ENCODE measurements around the gene YTHDC2. TPM values are rescaled to one million over a fixed set of nuclear protein-coding genes. Genes with fewer than 3 reads are reported as not detected.

Gene YTHDC2
- total RNA-seq, 2 experiments from 2014 or later, result 33.9 to 41.7 TPM

DNA sequence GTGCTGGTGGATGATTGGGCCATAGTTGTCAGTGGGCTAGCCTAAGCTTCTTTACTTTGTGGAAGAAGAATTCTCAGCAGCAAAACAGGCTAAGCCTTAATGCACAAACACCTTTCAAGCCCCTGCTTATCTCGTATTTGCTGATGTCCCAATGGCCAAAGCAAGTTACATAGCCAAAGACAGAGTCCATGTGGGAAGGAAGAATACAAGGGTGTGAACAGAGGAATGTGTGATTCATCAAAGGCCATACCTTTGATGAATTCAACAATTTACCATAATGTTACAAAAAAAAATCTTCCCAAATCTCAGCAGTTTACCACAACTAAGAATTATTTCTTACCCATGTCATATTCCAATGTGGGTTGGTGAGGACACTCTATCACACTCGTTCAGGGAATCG lies 1.2 kb upstream of the YTHDC2 start:
- peaks cover 36% of the 10 kb centered on the region for H3K27me3 Mint-ChIP-seq
- H3K4me3 Mint-ChIP-seq, result peak overlapping the region; percentile 90
- no peak overlapping the region for H3K27ac ChIP-seq (ENCODE audit: low read depth in 1 of 2, low read length in 2 of 2)
- peaks cover 9% of the 10 kb centered on the region for H3K4me1 ChIP-seq (ENCODE audit: insufficient read depth, low read length)
- CTCF ChIA-PET, result interaction anchor here (1.1 kb wide), 1 partner anchor 516 kb away, joined by 3 read pairs; no protein-coding TSS in a partner anchor
- H3K4me1 Mint-ChIP-seq (ENCODE audit: low read depth), result peaks cover 40% of the 10 kb centered on the region
- H3K9me3 ChIP-seq (ENCODE audit: control insufficient read depth in 1 of 2, insufficient read depth in 1 of 2, low read length in 2 of 2), result no peaks in the 10 kb centered on the region
- ATAC-seq (ENCODE audit: poor library complexity) (no peak), DNase-seq (no peak)
- intact Hi-C loops (cut with DNase I, micrococcal nuclease), result loop anchor here (1.0 to 10.0 kb wide), 8 partner anchors 134 to 1348 kb away; partner anchors contain the start of genes DCP2 (in 2 of the 2) and SRP19 (in 1 of the 2)
- H3K27ac Mint-ChIP-seq, result no peak overlapping the region
- TF ChIP-seq CTCF (IDR thresholded peaks at IDR 0.05), result no peak
- peaks cover 21% of the 10 kb centered on the region for H3K36me3 Mint-ChIP-seq (ENCODE audit: low read depth)
- POLR2A ChIA-PET, result interaction anchor here (2.5 to 2.8 kb wide), 2 partner anchors 24 to 536 kb away, joined by 7 to 19 read pairs; partner anchors contain the start of genes DCP2 and MCC
- H3K36me3 ChIP-seq (ENCODE audit: insufficient read depth, low read length), result no peaks in the 10 kb centered on the region
- H3K27me3 ChIP-seq (ENCODE audit: control insufficient read depth in 1 of 2, insufficient read depth in 2 of 2, low read length in 2 of 2), result peaks cover 0 to 15% of the 10 kb centered on the region in 2 experiments
- H3K9me3 Mint-ChIP-seq, result no peaks in the 10 kb centered on the region
- H3K4me3 ChIP-seq (ENCODE audit: low read length), result no peak overlapping the region

GRCh38 chr5:113514289-113514635 lies 768 bp downstream of the YTHDC2 start:
- Mint-ChIP-seq H3K4me1 (ENCODE audit: low read depth) (peaks cover 43% of the 10 kb centered on the region), H3K27ac (peak overlapping the region; percentile 85), H3K9me3 (no peaks in the 10 kb centered on the region), H3K4me3 (peak overlapping the region; percentile 90), H3K27me3 (peaks cover 17% of the 10 kb centered on the region), H3K36me3 (ENCODE audit: low read depth) (peaks cover 27% of the 10 kb centered on the region)
- TF ChIP-seq CTCF (IDR thresholded peaks at IDR 0.05), result no peak
- peak overlapping the region; percentile 70 for H3K4me3 ChIP-seq (ENCODE audit: low read length)
- intact Hi-C loops (cut with DNase I, micrococcal nuclease), result loop anchor here (5.0 to 10.0 kb wide), 6 partner anchors 182 to 1349 kb away; partner anchors contain the start of genes DCP2 (in 2 of the 2) and SRP19 (in 1 of the 2)
- H3K36me3 ChIP-seq (ENCODE audit: insufficient read depth, low read length), result peaks cover 2% of the 10 kb centered on the region
- DNase-seq, result no peak
- H3K9me3 ChIP-seq (ENCODE audit: control insufficient read depth in 1 of 2, insufficient read depth in 1 of 2, low read length in 2 of 2), result no peaks in the 10 kb centered on the region
- peaks cover 9% of the 10 kb centered on the region for H3K4me1 ChIP-seq (ENCODE audit: insufficient read depth, low read length)
- H3K27me3 ChIP-seq (ENCODE audit: control insufficient read depth in 1 of 2, insufficient read depth in 2 of 2, low read length in 2 of 2), result peaks cover 0 to 5% of the 10 kb centered on the region in 2 experiments
- POLR2A ChIA-PET, result interaction anchor here (0.6 to 2.8 kb wide), 8 partner anchors 9 to 1711 kb away, joined by 4 to 19 read pairs (median 7); partner anchors contain the start of genes DCP2 and MCC
- CTCF ChIA-PET, result interaction anchor here (1.2 to 1.4 kb wide), 3 partner anchors 179 to 666 kb away, joined by 3 to 4 read pairs (median 3); no protein-coding TSS in a partner anchor
- no peak for ATAC-seq (ENCODE audit: poor library complexity)
- H3K27ac ChIP-seq (ENCODE audit: low read depth in 1 of 2, low read length in 2 of 2), result peak overlapping the region; percentile 71 to 74

- Histone ChIP-seq H3K9me3 (ENCODE audit: control insufficient read depth in 1 of 2, insufficient read depth in 1 of 2, low read length in 2 of 2) (no peaks in the 10 kb centered on the region), H3K4me3 (ENCODE audit: low read length) (no peak overlapping the region), H3K4me1 (ENCODE audit: insufficient read depth, low read length) (peaks cover 7% of the 10 kb centered on the region), H3K27me3 (ENCODE audit: control insufficient read depth in 1 of 2, insufficient read depth in 2 of 2, low read length in 2 of 2) (no peaks in the 10 kb centered on the region), H3K27ac (ENCODE audit: low read depth in 1 of 2, low read length in 2 of 2) (no peak overlapping the region), H3K36me3 (ENCODE audit: insufficient read depth, low read length) (peaks cover 12% of the 10 kb centered on the region)
- ChIA-PET CTCF (interaction anchor here (0.7 kb wide), 1 partner anchor 539 kb away, joined by 3 read pairs; no protein-coding TSS in a partner anchor), POLR2A (no interaction called here)
- DNase-seq (no peak), ATAC-seq (ENCODE audit: poor library complexity) (no peak)
- H3K36me3 Mint-ChIP-seq (ENCODE audit: low read depth), result peaks cover 47% of the 10 kb centered on the region
- H3K9me3 Mint-ChIP-seq, result no peaks in the 10 kb centered on the region
- intact Hi-C loops (cut with DNase I, micrococcal nuclease), result loop anchor here (5.0 to 10.0 kb wide), 5 partner anchors 494 to 1354 kb away; partner anchors contain the start of genes REEP5 (in 1 of the 2) and SRP19 (in 1 of the 2)
- no peaks in the 10 kb centered on the region for H3K27me3 Mint-ChIP-seq
- H3K27ac Mint-ChIP-seq, result no peak overlapping the region
- H3K4me1 Mint-ChIP-seq (ENCODE audit: low read depth), result peaks cover 72% of the 10 kb centered on the region
- no peak for TF ChIP-seq CTCF (IDR thresholded peaks at IDR 0.05)
- no peak overlapping the region for H3K4me3 Mint-ChIP-seq
Measured at GRCh38 chr5:113518884-113519283, 5.4 kb downstream of the YTHDC2 start.

Data from CD4-positive, alpha-beta T cell (primary cell).